ENCODE measurements around the gene ALG2.

DNA sequence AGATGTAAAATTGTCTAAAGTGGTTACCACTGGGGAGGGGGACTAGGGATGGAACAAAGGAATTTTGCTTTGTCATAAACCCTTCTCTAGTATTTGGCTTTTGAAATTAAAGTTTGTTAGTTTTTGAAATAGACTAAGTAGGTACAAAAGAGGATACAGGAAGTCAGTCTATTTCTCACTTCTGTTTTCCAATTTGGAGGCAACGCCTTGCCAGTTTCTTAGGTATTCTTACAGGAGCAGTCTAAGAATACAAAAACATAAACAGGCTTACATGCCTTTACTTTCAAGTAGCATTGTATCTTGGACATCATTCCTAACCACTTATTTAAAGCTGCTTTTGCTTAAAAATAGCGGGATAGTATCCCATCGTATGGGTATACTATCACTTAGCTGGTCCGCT is 34.4 kb downstream of the ALG2 start:
- TF ChIP-seq, protein P1, sequence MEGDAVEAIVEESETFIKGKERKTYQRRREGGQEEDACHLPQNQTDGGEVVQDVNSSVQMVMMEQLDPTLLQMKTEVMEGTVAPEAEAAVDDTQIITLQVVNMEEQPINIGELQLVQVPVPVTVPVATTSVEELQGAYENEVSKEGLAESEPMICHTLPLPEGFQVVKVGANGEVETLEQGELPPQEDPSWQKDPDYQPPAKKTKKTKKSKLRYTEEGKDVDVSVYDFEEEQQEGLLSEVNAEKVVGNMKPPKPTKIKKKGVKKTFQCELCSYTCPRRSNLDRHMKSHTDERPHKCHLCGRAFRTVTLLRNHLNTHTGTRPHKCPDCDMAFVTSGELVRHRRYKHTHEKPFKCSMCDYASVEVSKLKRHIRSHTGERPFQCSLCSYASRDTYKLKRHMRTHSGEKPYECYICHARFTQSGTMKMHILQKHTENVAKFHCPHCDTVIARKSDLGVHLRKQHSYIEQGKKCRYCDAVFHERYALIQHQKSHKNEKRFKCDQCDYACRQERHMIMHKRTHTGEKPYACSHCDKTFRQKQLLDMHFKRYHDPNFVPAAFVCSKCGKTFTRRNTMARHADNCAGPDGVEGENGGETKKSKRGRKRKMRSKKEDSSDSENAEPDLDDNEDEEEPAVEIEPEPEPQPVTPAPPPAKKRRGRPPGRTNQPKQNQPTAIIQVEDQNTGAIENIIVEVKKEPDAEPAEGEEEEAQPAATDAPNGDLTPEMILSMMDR (IDR thresholded peaks at IDR 0.05), result no peak
- no peak for TF ChIP-seq POLR2A (IDR thresholded peaks at IDR 0.05)

Data from heart left ventricle (tissue), 13 donors.